ENCODE results near the gene NELFB. TPM values are rescaled to one million over a fixed set of nuclear protein-coding genes. Genes with fewer than 3 reads are reported as not detected.

Gene NELFB
- total and polyA plus RNA-seq, 9 of the 15 experiments (the other 6 are each of a cell fraction or from before 2014, with no cell fraction given) = 0.24 to 84.0 (median 29.7) TPM

- TF ChIP-seq KLF16 (IDR thresholded peaks at IDR 0.05) (no peak), ZNF253 (CRISPR knock-in tag; conservative IDR thresholded peaks at IDR 0.05) (no peak), NCOA2 (IDR thresholded peaks at IDR 0.05; ENCODE audit: partially characterized antibody in 2 of 2) (no peak), NFATC3 (IDR thresholded peaks at IDR 0.05) (no peak), RBM14 (IDR thresholded peaks at IDR 0.05; ENCODE audit: borderline replicate concordance, insufficient read depth, low read depth, low read length) (0 out of 2 replicates have a peak, but pooled peaks have one; percentile 79), ZC3H11A (IDR thresholded peaks at IDR 0.05; ENCODE audit: low read depth, low read length) (no peak), SIN3A (IDR thresholded peaks at IDR 0.05; ENCODE audit: borderline replicate concordance in 2 of 2, control insufficient read depth in 1 of 2, low read depth in 2 of 2, low read length in 2 of 2) (0 out of 4 replicates have a peak, but pooled peaks have one; percentile 41 to 51), E2F5 (CRISPR knock-in tag; IDR thresholded peaks at IDR 0.05) (peak; percentile 95), ELF2 (CRISPR knock-in tag; IDR thresholded peaks at IDR 0.05) (no peak), CUX1 (CRISPR knock-in tag; IDR thresholded peaks at IDR 0.05) (no peak), SMARCA5 (IDR thresholded peaks at IDR 0.05) (no peak), NR2C2 (CRISPR knock-in tag; IDR thresholded peaks at IDR 0.05) (no peak), NR2C2 (tag; IDR thresholded peaks at IDR 0.05) (no peak), TFAM (CRISPR knock-in tag; conservative IDR thresholded peaks at IDR 0.05) (no peak), TBP (optimal IDR thresholded peaks at IDR 0.05; ENCODE audit: low read depth, low read length) (no peak), ZNF778 (CRISPR knock-in tag; IDR thresholded peaks at IDR 0.05) (no peak), TAL1 (IDR thresholded peaks at IDR 0.05) (no peak)
- TF ChIP-seq, protein P1, sequence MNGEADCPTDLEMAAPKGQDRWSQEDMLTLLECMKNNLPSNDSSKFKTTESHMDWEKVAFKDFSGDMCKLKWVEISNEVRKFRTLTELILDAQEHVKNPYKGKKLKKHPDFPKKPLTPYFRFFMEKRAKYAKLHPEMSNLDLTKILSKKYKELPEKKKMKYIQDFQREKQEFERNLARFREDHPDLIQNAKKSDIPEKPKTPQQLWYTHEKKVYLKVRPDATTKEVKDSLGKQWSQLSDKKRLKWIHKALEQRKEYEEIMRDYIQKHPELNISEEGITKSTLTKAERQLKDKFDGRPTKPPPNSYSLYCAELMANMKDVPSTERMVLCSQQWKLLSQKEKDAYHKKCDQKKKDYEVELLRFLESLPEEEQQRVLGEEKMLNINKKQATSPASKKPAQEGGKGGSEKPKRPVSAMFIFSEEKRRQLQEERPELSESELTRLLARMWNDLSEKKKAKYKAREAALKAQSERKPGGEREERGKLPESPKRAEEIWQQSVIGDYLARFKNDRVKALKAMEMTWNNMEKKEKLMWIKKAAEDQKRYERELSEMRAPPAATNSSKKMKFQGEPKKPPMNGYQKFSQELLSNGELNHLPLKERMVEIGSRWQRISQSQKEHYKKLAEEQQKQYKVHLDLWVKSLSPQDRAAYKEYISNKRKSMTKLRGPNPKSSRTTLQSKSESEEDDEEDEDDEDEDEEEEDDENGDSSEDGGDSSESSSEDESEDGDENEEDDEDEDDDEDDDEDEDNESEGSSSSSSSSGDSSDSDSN (IDR thresholded peaks at IDR 0.05; ENCODE audit: borderline replicate concordance in 1 of 2, low read depth in 2 of 2, low read length in 2 of 2) = no peak
- TF ChIP-seq, protein P2, sequence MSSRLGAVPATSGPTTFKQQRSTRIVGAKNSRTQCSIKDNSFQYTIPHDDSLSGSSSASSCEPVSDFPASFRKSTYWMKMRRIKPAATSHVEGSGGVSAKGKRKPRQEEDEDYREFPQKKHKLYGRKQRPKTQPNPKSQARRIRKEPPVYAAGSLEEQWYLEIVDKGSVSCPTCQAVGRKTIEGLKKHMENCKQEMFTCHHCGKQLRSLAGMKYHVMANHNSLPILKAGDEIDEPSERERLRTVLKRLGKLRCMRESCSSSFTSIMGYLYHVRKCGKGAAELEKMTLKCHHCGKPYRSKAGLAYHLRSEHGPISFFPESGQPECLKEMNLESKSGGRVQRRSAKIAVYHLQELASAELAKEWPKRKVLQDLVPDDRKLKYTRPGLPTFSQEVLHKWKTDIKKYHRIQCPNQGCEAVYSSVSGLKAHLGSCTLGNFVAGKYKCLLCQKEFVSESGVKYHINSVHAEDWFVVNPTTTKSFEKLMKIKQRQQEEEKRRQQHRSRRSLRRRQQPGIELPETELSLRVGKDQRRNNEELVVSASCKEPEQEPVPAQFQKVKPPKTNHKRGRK (tag; IDR thresholded peaks at IDR 0.05) = no peak
Measured at GRCh38 chr9:137302449-137303150, 47.5 kb downstream of the NELFB start (continued).
